LNCaP clone FGC (cell line): ENCODE measurements around the gene NRG3.
A peak's percentile ranks its signal among the peaks of the same experiment; 100 is the strongest.

Experiments
- DNase-seq: peaks from one replicate; pipeline ENCODE4 v3.0.0-alpha.2; 2011; ENCODE audit warnings: low read depth
- H3K4me3 ChIP-seq: 2 replicates; pipeline ENCODE4 v1.5.1; 2011; ENCODE audit warnings: mild to moderate bottlenecking, low read depth, low read length, control low read depth
- CTCF ChIP-seq: IDR thresholded peaks from 2 replicates; pipeline ENCODE4 v1.5.1; 2012; ENCODE audit warnings: mild to moderate bottlenecking; ENCODE audit not compliant: control insufficient read depth, insufficient read depth; ENCODE audit errors: extremely low read depth

NRG3 gene

GRCh38 chr10:82390866-82391658 is 516.1 kb downstream of the NRG3 start:
- DNase-seq = no peak
- no peak for TF ChIP-seq CTCF
- H3K4me3 ChIP-seq = no peak overlapping the region

- TF ChIP-seq CTCF = no peak
- H3K4me3 ChIP-seq = no peak overlapping the region
- DNase-seq = no peak
Observed at GRCh38 chr10:82391971-82392370, 517.0 kb downstream of the NRG3 start.

- H3K4me3 ChIP-seq = no peak overlapping the region
- DNase-seq = peak; percentile 58
- no peak for TF ChIP-seq CTCF
Observed at GRCh38 chr10:82392533-82392932, 517.5 kb downstream of the NRG3 start.

- H3K4me3 ChIP-seq = no peak overlapping the region
- no peak for TF ChIP-seq CTCF
- peak; percentile 71 for DNase-seq
Observed at GRCh38 chr10:82394122-82394521, 519.1 kb downstream of the NRG3 start.

GRCh38 chr10:82394987-82395386 is 520.0 kb downstream of the NRG3 start:
- no peak for DNase-seq
- H3K4me3 ChIP-seq = no peak overlapping the region
- no peak for TF ChIP-seq CTCF

- TF ChIP-seq CTCF = no peak
- DNase-seq = no peak
Observed at GRCh38 chr10:82396886-82397285, 521.9 kb downstream of the NRG3 start.

GRCh38 chr10:82397854-82398253 is 522.9 kb downstream of the NRG3 start:
- no peak for DNase-seq
- TF ChIP-seq CTCF = no peak
- H3K4me3 ChIP-seq = no peak overlapping the region

More at GRCh38 chr10:82396886-82397285, 521.9 kb downstream of the NRG3 start:
- H3K4me3 ChIP-seq = no peak overlapping the region
